Stimulated activated naive CD8-positive, alpha-beta T cell treated with anti-CD3 and anti-CD28 coated beads, Interleukin-15, amount 100 ng/mL, for 72 hours (primary cell): ENCODE data around the gene KCTD19.
"Not testable (repeated sequence)": the region's sequence is repeated elsewhere in the genome, so short reads cannot be mapped to it uniquely, and the experiment has no call there.

Experiments used
- ATAC-seq: fragments of 150-1000 bp; cut with Tn5 transposase; 2 replicates; pipeline ENCODE4 v1.10.0; 2021; ENCODE audit warnings: mild to moderate bottlenecking, moderate library complexity
- DNase-seq, 2 donors: peaks; one replicate each; pipeline ENCODE4 v3.0.0; 2021 to 2022
- H3K27ac Mint-ChIP-seq, 2 donors: one replicate each; pipeline ENCODE4 v1.8.0; 2022; ENCODE audit warnings: mild to moderate bottlenecking in 2 of 2, mixed read lengths in 2 of 2, moderate library complexity in 2 of 2
- H3K27me3 Mint-ChIP-seq: one replicate; pipeline ENCODE4 v1.8.0; 2022; ENCODE audit warnings: mixed read lengths
- H3K4me1 Mint-ChIP-seq: one replicate; pipeline ENCODE4 v1.8.0; 2022; ENCODE audit warnings: mild to moderate bottlenecking, mixed read lengths
- H3K4me3 Mint-ChIP-seq, 2 donors: one replicate each; pipeline ENCODE4 v1.8.0; 2022; ENCODE audit warnings: mild to moderate bottlenecking in 2 of 2, mixed read lengths in 2 of 2, moderate library complexity in 1 of 2
- H3K9me3 Mint-ChIP-seq, 2 donors: one replicate each; pipeline ENCODE4 v1.8.0; 2022; ENCODE audit warnings: mixed read lengths in 2 of 2

KCTD19 gene

GRCh38 chr16:67326472-67327309, at the start of gene KCTD19, which contains the start of gene LRRC36:
KCTD19 (minus strand) TSS chr16:67326741; CDS start chr16:67326707, 34 bp downstream.
LRRC36 (plus strand) TSS chr16:67326815; CDS start chr16:67326863, 48 bp downstream.
- ATAC-seq (peak; percentile 92), DNase-seq (peak; percentile 85 to 89)
- Mint-ChIP-seq H3K9me3 (no peaks in the 10 kb centered on the region), H3K4me3 (peak within 1 kb of the TSS; percentile 98 to 100), H3K4me1 (peaks cover 31% of the 10 kb centered on the region), H3K27me3 (peaks cover 37% of the 10 kb centered on the region), H3K27ac (peak within 1 kb of the TSS; percentile 95 to 97)

DNA sequence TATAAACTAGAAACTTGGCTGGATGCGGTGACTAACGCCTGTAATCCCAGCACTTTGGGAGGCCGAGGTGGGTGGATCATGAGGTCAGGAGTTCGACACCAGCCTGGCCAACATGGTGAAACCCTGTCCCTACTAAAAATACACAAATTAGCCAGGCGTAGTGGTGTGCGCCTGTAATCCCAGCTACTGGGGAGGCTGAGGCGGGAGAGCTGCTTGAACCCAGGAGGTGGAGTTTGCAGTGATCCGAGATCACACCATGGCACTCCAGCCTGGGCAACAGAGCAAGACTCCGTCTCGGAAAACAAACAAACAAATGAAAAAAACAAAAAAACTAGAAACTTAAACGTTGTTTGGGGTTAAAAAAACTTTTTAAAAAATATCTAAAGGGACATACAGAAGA, 49.5 kb upstream of the KCTD19 start:
- H3K9me3 Mint-ChIP-seq, H3K27ac Mint-ChIP-seq, H3K4me3 Mint-ChIP-seq, H3K4me1 Mint-ChIP-seq, DNase-seq, ATAC-seq, H3K27me3 Mint-ChIP-seq: not testable (repeated sequence)

- no peak overlapping the region for H3K27ac Mint-ChIP-seq
- no peaks in the 10 kb centered on the region for H3K9me3 Mint-ChIP-seq
- H3K4me1 Mint-ChIP-seq, result no peaks in the 10 kb centered on the region
- H3K27me3 Mint-ChIP-seq, result no peaks in the 10 kb centered on the region
- no peak for ATAC-seq
- DNase-seq, result no peak
- no peak overlapping the region for H3K4me3 Mint-ChIP-seq
These were observed 46.1 kb upstream of the KCTD19 start for GRCh38 chr16:67372664-67373063.

GRCh38 chr16:67370661-67371060, 44.1 kb upstream of the KCTD19 start:
- no peak overlapping the region for H3K27ac Mint-ChIP-seq
- DNase-seq, result no peak

DNA sequence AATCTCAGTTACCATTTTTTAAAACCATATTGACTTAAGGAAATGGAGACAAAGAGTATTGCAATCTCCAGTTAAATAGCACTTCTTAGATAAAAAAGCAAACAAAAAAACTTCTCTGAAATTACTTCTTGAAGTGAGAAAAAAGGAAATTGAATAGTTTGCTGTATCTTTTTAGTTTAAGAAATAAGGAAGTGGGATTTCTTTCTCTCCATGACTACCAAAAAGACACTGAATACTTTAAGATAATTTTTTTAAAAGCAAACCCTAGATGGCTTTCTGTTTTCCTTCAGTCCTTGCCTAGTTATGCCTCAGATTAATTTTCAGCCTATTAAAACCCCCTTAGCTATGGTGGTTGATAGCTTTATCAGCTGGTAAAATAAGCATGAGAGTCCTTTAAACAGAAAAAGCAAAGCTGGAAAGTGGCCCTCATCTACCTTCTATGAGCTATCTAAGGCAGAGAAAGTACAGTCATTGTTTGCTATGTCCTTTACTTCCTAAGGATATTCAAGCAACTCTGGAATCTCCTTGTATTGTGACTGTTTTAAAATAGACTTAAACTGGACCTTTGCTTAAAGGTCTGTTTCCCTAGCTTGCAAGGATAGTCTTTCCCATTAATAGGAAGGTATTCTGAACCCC, 38.2 kb upstream of the KCTD19 start:
- Mint-ChIP-seq H3K27me3 (no peaks in the 10 kb centered on the region), H3K27ac (peak overlapping the region in 1 of 2 donors; percentile 28), H3K4me1 (peaks cover 6% of the 10 kb centered on the region), H3K4me3 (peak overlapping the region in 1 of 2 donors; percentile 26), H3K9me3 (no peaks in the 10 kb centered on the region)
- ATAC-seq, result no peak
- no peak for DNase-seq

More at GRCh38 chr16:67370661-67371060, 44.1 kb upstream of the KCTD19 start:
- Mint-ChIP-seq H3K27me3 (no peaks in the 10 kb centered on the region), H3K9me3 (no peaks in the 10 kb centered on the region), H3K4me3 (no peak overlapping the region), H3K4me1 (no peaks in the 10 kb centered on the region)
- ATAC-seq, result no peak

DNA sequence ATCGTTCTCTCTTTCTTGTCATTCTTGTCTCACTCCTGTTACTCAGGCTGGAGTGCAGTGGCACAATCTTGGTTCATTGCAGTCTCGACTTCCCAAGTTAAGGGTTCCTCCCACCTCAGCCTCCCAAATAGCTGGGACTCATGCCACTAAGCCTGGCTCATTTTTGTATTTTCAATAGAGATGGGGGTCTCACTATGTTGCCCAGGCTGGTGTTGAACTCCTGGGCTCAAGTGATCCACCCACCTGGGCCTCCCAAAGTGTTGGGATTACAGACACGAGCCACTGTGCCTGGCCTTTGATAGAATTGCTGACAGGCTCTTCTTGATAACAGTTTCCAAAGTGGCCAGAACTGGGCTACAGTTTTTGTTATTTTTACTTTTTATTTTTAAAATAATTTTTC, 34.5 kb upstream of the KCTD19 start:
- Mint-ChIP-seq H3K9me3 (no peaks in the 10 kb centered on the region), H3K27ac (no peak overlapping the region), H3K4me3 (no peak overlapping the region), H3K27me3 (no peaks in the 10 kb centered on the region), H3K4me1 (peaks cover 12% of the 10 kb centered on the region)
- ATAC-seq (no peak), DNase-seq (no peak)

DNA sequence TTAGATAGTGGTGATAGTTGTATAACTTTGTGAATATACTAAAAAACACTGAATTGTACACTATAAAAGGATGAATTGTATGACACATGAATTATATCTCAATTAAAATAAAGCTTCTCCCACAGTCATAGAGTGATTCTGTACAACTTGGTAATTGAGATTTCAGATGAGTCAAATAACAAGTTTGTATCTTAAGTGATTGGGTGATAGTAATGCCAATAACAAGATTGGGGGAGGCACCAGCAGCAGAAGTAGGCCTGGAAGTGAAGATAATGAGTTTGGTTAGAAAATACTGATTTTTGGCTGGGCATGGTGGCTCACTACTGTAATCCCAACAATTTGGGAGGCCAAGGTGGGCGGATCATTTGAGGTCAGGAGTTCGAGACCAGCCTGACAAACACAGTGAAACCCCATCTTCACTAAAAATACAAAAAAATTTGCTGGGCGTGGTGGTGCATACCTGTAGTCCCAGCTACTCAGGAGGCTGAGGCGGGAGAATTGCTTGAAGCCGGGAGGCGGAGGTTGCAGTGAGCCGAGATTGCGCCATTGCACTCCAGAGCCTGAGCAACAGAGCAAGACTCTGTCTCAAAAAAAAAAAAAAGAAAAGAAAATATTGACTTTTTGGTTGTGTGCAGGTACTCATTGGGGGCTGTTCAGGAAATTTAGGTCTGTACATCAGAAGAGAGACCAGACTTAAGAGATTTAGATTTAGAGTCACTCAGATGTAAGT, 33.2 kb upstream of the KCTD19 start:
- not testable (repeated sequence) for H3K9me3 Mint-ChIP-seq, H3K4me1 Mint-ChIP-seq, ATAC-seq, H3K4me3 Mint-ChIP-seq, DNase-seq, H3K27me3 Mint-ChIP-seq, H3K27ac Mint-ChIP-seq

DNA sequence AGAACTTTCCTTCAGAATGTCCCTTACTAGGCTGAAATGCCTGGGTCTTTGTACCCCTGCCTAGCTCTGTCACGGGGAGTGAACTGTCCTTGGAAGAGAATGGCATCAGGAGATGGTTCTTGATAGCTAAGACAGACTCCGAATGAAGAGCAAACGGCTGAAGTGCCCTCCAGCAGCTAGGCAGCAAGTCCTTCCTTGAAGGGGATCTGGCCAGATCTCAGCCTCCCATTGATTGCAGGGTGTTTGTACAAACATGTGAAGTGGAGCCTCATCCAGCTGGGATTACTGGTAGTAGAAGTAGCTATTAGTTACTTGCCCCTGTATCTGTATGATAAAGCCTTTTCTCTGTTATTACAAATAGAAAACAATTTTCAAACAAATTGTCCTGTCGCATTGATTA, 31.0 kb upstream of the KCTD19 start:
- Mint-ChIP-seq H3K4me3 (no peak overlapping the region), H3K4me1 (peaks cover 6% of the 10 kb centered on the region), H3K27me3 (no peaks in the 10 kb centered on the region), H3K27ac (no peak overlapping the region), H3K9me3 (no peaks in the 10 kb centered on the region)
- DNase-seq (no peak), ATAC-seq (no peak)

DNA sequence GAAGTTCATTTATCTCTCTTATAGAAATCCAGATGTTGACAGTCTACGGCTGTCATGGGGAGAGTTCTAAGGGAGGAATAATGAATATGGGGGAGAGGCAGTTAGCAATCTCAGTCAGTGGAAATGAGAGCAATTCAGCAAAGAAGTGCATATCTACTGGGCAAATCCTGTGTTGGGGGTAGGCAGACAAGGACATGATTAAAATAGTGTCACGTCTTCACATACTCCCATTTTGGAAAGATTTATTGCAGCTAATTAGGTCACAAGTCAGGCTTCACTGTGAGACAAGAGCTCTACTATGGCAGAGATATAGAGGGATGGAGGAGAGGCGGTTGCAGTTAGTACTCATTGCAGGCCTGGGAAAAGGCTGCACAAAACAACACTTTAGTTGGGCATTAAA, 29.9 kb upstream of the KCTD19 start:
- peaks cover 6% of the 10 kb centered on the region for H3K4me1 Mint-ChIP-seq
- H3K27ac Mint-ChIP-seq, result no peak overlapping the region
- no peaks in the 10 kb centered on the region for H3K27me3 Mint-ChIP-seq
- no peak for ATAC-seq
- H3K9me3 Mint-ChIP-seq, result no peaks in the 10 kb centered on the region
- H3K4me3 Mint-ChIP-seq, result no peak overlapping the region
- DNase-seq, result no peak

DNA sequence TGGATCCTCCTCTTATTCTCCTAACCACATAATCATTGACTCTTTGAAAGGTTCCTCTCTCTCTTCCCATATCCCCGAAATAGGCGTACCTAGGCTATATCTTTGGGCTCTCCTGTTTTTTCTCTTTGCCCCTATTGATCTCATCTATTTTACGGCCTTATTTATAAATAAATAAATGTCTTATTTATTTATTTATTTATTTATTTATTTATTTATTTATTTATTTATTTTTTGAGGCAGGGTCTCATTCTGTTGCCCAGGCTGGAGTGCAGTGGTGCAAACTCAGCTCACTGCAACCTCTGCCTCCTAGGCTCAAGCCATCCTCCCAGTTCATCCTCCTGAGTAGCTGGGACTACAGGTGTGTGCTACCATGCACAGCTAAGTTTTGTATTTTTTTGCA, 25.9 kb upstream of the KCTD19 start:
- H3K4me1 Mint-ChIP-seq, DNase-seq, H3K4me3 Mint-ChIP-seq, ATAC-seq, H3K27me3 Mint-ChIP-seq, H3K9me3 Mint-ChIP-seq, H3K27ac Mint-ChIP-seq: not testable (repeated sequence)

GRCh38 chr16:67350324-67350723, 23.8 kb upstream of the KCTD19 start:
- Mint-ChIP-seq H3K27me3 (no peaks in the 10 kb centered on the region), H3K4me3 (no peak overlapping the region), H3K27ac (peak overlapping the region in 1 of 2 donors; percentile 10), H3K9me3 (no peaks in the 10 kb centered on the region), H3K4me1 (no peaks in the 10 kb centered on the region)
- DNase-seq, result no peak
- no peak for ATAC-seq

DNA sequence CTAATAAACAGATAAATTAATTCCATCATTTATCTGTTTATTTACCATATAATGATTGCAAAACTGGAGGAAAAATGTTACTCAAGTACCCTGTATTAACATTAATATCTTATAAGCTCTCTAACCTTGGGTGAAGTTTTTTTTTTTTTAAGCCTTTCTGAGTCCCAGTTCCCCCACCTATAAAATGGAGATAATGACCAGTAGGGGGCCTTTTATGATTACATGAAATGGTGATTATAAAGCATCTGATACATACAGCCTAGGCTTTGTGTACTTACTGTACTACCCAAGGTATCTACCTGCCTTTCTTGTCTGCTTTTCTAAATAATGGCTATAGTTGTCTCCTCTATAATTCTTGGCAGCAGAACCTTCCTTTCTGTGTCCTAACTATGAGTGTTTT, 22.6 kb upstream of the KCTD19 start:
- no peak for DNase-seq
- Mint-ChIP-seq H3K4me1 (no peaks in the 10 kb centered on the region), H3K9me3 (no peaks in the 10 kb centered on the region), H3K27me3 (no peaks in the 10 kb centered on the region), H3K27ac (no peak overlapping the region), H3K4me3 (no peak overlapping the region)
- ATAC-seq, result peak; percentile 66

DNA sequence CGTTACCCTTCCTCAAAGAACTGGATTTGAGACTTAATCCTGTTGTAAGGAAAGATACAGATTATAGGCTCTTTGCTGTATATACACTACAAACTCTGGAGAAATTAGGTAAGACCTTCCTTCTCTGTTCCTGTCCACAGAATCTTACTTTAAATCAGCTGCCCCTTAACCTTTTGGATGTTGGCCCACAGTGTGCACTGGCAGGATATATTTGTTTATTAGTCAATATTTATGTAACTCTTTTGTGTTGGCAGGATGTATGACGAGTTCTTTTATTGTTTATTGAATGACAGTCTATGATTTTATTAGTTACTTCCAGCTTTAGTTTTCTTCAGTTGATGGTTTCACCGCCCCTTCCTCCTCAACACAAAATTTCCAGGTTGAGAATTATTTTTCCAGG, 19.8 kb upstream of the KCTD19 start:
- no peaks in the 10 kb centered on the region for H3K27me3 Mint-ChIP-seq
- DNase-seq (no peak), ATAC-seq (no peak)
- no peak overlapping the region for H3K27ac Mint-ChIP-seq
- no peak overlapping the region for H3K4me3 Mint-ChIP-seq
- H3K9me3 Mint-ChIP-seq, result no peaks in the 10 kb centered on the region
- no peaks in the 10 kb centered on the region for H3K4me1 Mint-ChIP-seq

- no peak overlapping the region for H3K27ac Mint-ChIP-seq
- no peak for DNase-seq
- no peaks in the 10 kb centered on the region for H3K27me3 Mint-ChIP-seq
- no peaks in the 10 kb centered on the region for H3K9me3 Mint-ChIP-seq
- H3K4me3 Mint-ChIP-seq, result no peak overlapping the region
- no peaks in the 10 kb centered on the region for H3K4me1 Mint-ChIP-seq
- ATAC-seq, result no peak
These were observed 18.9 kb upstream of the KCTD19 start for GRCh38 chr16:67345401-67345800.

DNA sequence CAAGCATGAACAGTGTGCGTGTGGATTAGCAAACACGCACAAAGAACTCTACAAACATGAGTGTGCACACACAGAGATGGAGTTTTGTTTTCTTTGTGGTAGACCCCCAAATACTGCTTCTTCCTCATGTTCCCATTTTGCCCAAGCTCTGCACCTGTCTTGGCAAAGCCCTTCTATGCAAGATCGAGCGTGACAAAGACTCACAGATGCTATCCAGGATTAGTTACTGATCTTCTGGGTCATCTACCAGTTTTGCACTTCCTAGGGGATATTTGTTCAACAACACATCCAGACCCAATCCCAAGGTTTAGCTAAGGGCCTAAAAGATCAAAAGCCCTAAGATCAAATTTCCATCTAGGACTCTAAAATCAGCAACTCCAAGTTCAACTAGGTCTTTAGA, 16.1 kb upstream of the KCTD19 start:
- Mint-ChIP-seq H3K27me3 (no peaks in the 10 kb centered on the region), H3K9me3 (no peaks in the 10 kb centered on the region), H3K4me1 (no peaks in the 10 kb centered on the region), H3K27ac (no peak overlapping the region), H3K4me3 (no peak overlapping the region)
- ATAC-seq, result no peak
- no peak for DNase-seq

- Mint-ChIP-seq H3K4me3 (no peak overlapping the region), H3K27me3 (no peaks in the 10 kb centered on the region), H3K4me1 (no peaks in the 10 kb centered on the region), H3K27ac (no peak overlapping the region), H3K9me3 (no peaks in the 10 kb centered on the region)
- DNase-seq (no peak), ATAC-seq (no peak)
These were observed 14.7 kb upstream of the KCTD19 start for GRCh38 chr16:67341250-67341649.
